Subcutaneous adipose tissue (tissue), 4 donors: ENCODE measurements around the gene CABLES1. TPM values are rescaled to one million over a fixed set of nuclear protein-coding genes. Genes with fewer than 3 reads are reported as not detected.

Experiments
- total RNA-seq, 4 donors: library from RNA; depleted of rRNA; stranded (reverse); fragments of >200 nt; gene quantifications; one replicate each; pipeline ENCODE4 v1.1.0, GENCODE V29; 2016
- TF ChIP-seq, protein P1 (sequence below): fragments of 450-650 bp; IDR thresholded peaks from one replicate; pipeline ENCODE4 v1.5.1; 2016; ENCODE audit warnings: low read depth, mild to moderate bottlenecking, control low read depth, antibody characterized with exemption, moderate library complexity

CABLES1 gene
- total RNA-seq, 4 donors from 2014 or later: 22.5 to 50.7 (median 46.4) TPM

- TF ChIP-seq, protein P1, sequence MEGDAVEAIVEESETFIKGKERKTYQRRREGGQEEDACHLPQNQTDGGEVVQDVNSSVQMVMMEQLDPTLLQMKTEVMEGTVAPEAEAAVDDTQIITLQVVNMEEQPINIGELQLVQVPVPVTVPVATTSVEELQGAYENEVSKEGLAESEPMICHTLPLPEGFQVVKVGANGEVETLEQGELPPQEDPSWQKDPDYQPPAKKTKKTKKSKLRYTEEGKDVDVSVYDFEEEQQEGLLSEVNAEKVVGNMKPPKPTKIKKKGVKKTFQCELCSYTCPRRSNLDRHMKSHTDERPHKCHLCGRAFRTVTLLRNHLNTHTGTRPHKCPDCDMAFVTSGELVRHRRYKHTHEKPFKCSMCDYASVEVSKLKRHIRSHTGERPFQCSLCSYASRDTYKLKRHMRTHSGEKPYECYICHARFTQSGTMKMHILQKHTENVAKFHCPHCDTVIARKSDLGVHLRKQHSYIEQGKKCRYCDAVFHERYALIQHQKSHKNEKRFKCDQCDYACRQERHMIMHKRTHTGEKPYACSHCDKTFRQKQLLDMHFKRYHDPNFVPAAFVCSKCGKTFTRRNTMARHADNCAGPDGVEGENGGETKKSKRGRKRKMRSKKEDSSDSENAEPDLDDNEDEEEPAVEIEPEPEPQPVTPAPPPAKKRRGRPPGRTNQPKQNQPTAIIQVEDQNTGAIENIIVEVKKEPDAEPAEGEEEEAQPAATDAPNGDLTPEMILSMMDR: no peak
These were observed 146.5 kb downstream of the CABLES1 start for GRCh38 chr18:23281626-23282436.

DNA sequence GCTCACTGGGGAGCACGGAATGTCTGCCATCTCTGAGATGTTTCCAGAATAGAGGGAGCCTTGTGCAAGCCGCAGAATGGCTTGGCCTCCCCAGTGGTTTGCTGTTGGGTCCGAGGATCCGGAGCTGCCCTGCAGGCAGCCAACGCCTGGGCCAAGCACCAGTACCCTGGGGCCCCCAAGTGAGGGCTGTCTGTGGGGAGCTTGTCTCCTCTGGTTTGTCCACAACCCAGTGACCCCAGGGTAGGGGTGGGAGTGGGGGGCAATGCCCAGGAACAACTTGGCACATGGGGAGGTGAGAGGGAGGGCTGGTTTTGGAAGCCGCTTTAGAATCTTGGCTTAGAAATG is 147.1 kb downstream of the CABLES1 start:
- TF ChIP-seq, protein P1: no peak

DNA sequence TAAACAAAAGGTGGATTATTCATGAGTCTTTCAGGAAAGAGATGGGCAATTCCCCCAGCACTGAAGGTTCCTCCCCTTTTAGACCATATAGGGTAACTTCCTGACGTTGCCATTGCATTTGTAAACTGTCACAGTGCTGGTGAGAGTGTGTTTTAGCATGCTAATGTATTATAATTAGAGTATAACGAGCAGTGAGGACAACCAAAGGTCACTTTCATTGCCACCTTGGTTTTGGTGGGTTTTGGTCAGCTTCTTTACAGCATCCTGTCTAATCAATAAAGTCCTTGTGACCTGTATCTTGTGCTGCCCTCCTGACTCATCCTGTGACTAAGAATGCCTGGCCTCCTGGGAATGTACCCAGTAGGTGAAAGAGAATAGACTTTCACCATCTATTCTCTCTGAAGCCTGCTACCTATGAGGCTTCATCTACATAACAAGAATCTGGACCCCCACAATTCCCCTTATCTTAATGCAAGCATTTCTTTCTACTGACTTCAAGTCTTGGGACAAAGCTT is 148.7 kb downstream of the CABLES1 start:
- TF ChIP-seq, protein P1: no peak

- TF ChIP-seq, protein P1: no peak
These were observed 149.3 kb downstream of the CABLES1 start for GRCh38 chr18:23284629-23285028.

DNA sequence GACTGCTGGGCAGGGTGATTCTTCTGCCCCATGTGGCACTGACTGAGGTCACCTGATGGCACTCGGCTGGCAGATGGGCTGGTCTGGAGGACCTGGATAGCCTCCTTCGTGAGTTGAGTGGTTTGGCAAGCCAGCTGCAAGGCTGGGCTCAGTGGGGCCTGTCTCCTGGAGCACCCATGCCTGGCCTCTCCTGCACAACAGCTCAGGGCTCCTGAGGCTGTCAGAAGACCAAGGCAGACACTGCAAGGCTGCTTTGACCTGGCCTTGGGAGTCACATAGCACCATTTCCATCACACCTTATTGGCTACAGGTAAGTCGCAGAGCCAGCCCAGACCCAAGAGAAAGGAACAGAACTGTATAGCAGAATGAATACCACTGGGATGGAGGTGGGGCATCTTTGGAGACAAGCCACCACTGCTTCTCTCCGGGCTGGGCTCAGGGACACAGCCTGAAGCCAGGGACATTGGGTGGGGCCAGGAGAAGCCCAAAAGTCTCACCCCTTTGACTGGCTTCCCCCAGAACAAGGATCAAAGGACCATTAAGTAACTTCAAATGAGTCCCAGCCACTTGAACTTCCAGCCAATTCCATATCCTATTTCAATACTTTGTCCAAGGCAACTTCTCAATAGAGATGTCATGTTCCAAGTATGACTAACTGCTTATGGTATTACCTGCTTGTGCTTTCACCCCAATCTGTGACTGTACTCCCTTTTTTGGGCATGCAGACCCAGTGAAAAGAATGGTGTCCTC is 156.3 kb downstream of the CABLES1 start:
- TF ChIP-seq, protein P1: no peak

- TF ChIP-seq, protein P1: no peak
These were observed 165.0 kb downstream of the CABLES1 start for GRCh38 chr18:23300231-23300805.

DNA sequence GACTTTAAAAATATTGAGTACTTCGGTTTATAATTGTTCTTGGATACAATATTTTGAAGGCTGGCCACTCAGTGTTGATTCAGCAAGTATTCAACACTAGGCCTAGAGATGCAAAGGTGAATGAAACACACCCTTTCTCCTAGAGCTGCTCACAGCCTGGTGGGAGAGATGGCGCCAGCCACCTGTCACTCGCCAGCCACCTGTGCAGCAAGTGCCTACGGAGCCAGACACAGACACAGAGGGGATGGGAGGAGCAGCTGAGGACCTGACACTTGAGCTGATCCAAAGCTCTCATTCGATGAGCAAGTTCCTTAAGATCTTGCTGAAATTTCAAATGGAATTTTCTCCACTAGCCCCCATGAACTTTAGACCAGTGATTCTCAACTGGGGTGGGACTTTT is 166.7 kb downstream of the CABLES1 start:
- TF ChIP-seq, protein P1: no peak
